ENCODE measurements around the gene EDIL3.
"Not testable (repeated sequence)": the region's sequence is repeated elsewhere in the genome, so short reads cannot be mapped to it uniquely, and the experiment has no call there.

Gene EDIL3

GRCh38 chr5:84255315-84255714 lies 129.4 kb downstream of the EDIL3 start:
- no peak for DNase-seq

DNA sequence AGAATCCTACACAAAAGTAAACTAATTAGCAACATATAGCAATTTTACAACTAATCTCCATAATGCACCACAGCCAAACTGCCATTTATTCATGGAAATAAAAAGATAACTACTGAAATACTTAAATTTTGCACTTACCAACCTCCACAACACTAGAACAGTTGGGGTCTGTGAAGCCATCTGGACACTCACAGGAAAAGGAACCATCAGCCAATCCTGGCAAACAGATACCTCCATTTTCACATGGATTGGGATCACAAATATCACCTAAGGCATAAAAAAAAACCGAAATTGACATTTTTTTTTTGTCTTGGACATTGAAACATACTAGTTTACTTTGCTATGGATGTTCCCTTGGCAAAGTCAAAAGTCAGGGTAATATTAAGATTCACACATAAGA lies 130.7 kb downstream of the EDIL3 start:
- no peak for DNase-seq

DNA sequence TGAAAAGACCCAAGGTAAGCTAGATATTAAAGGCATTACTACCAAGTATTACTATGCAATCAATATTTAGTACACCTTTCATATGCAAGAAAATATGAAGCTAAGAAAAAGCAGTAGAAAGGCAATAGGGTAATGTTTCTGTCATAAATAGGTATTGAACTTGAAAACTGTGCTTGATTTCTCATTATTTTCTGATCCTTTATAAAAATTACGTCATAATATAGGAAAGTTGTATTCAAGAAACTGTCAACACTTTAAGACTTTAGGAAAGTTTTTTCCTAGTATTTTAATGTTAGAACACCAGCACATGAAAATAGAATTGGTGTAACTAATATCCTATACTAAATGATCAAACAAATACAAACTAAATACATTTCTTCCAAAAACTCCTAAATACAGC lies 133.2 kb downstream of the EDIL3 start:
- DNase-seq = no peak

DNA sequence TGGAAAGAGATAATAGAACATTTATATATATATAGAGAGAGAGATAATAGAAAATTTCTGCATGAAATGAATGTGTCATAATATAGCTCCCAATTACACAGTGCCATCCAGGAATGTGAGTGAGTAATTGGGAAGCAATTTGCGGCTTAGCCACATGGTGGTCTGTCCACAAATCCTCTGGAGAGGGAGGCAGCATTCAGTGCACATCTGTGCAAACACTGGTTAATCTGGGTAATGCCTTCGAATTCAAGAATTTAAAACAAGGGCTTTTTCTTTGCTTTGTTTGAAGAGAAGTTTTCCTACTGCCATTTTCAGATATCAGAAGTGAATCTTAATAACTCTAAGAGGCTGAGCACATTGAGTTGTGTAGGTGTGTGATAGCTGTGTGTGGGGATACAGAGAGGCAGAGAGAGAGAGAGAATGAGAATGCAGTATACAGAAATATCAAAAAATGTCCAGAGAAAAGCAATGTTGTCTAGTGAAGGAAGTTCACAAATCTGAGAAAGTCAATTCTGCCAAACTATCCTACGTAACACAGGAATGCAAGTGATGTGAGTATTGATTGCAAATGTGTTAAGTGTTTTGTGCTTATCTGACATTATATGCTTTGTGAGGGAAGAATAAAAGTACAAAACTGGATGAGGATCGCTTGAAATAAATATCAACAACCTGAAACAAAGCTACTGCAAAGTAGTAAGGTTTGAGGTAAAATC lies 134.6 kb downstream of the EDIL3 start:
- DNase-seq = no peak

DNA sequence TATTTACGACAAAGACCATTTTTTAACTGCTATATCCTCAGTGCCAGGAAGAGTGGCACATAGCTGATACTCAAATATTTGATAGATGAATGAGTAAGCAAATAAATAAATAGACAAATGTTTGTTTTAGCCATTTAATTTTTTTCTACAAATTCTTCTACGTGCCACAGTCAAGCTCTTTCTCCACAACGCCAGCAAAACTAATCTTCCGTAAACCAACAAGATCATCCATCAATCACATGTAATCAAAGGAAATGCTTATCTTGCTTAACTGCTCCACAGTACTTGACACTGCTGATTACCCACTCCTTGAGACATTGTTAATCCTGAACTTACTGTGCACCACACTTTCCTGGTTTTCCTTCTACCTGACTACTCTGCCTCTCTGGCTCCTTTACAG lies 136.7 kb downstream of the EDIL3 start:
- DNase-seq = no peak

GRCh38 chr5:84242286-84242685 lies 142.4 kb downstream of the EDIL3 start:
- DNase-seq = no peak

DNA sequence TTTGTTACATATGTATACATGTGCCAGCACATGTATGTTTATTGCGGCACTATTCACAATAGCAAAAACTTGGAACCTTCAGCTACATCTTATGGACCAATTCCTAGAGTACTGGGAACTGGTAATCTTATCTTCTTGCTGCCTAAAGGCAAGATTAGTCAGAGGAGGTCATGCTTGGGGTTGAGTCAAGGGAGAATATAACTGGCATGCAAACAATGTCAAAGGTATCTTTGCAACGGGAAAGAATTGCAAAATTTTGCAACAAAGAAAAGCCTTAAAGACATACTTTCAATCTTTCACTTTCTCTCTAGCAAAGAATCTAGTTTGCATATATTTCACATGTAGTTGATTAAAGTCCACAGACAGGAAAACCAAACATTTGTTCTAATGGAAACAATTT lies 145.2 kb downstream of the EDIL3 start:
- no peak for DNase-seq

GRCh38 chr5:84237126-84237525 lies 147.6 kb downstream of the EDIL3 start:
- no peak for DNase-seq

GRCh38 chr5:84231433-84231832 lies 153.2 kb downstream of the EDIL3 start:
- no peak for DNase-seq

DNA sequence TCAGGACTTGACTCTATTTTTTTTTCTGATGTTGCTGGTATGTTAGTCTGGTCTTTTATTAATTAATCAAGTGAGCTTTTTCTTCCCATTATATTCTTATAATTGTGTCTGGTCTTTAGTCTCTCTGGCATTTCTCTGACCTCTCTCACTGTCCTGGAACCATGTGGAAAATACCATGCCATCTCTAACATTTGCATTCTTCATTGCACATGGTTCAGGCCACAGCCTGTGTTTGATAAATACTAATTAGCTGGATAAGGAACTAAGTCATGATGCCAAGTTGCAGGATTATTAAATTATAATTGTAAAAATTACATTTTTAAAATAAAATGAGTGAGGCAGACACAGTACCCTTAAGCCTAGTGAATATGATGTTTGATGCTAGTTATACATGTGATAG lies 155.6 kb downstream of the EDIL3 start:
- no peak for DNase-seq

- DNase-seq = no peak
These were observed 156.4 kb downstream of the EDIL3 start for GRCh38 chr5:84228266-84228665.

DNA sequence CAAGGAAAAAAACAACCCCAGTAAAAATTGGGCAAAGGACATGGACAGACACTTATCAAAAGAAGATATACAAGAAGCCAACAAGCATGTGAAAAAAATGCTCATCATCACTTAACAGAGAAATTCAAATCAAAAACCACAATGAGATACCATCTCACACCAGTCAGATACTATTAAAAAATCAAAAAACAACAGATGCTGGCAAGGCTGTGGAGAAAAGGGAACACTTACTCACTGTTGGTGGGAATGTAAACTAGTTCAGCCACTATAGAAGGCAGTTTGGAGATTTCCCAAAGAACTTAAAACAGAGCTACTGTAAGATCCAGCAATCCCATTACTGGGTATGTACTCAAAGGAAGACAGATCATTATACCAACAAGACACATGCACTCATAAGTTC lies 157.4 kb downstream of the EDIL3 start:
- DNase-seq = no peak

GRCh38 chr5:84218546-84218945 lies 166.1 kb downstream of the EDIL3 start:
- no peak for DNase-seq

GRCh38 chr5:84215521-84215920 lies 169.2 kb downstream of the EDIL3 start:
- DNase-seq = no peak

DNA sequence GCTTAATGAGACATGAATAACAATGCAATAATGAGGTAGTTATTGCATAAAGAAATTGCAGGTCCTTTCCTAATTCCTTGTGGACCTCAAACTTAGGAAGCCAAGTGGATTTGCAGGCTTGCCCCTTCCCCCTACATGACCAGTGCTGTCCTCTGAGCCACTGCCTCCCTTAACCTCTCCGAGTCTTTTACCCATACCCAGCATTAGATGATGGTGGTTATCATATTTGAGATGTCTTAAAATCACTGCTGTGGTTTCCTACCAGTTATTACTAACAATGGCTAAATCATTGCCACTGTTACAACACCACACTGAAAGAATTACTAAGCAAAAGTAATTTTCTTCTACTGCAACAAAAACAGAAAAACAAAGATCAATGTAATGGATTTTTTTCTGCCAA lies 170.8 kb downstream of the EDIL3 start:
- no peak for DNase-seq

DNA sequence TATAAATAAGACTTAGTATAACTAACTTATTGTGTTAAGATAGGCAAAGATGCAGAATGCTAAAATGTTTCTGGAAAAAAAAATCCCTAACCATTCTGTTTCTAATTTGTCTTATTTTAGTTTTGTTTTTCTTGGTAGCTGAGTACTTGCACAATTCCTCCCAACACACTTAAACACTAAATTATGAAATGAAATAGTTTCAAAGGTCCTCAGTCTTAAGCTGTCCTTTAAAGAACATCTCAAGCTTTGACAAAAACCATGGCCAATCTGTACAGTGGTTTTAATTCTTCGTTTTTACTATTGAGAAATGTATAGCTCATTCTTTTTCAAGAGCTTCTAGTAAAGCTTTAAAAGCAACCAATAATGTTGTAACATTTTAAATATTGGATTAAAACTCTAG lies 171.5 kb downstream of the EDIL3 start:
- DNase-seq = no peak

DNA sequence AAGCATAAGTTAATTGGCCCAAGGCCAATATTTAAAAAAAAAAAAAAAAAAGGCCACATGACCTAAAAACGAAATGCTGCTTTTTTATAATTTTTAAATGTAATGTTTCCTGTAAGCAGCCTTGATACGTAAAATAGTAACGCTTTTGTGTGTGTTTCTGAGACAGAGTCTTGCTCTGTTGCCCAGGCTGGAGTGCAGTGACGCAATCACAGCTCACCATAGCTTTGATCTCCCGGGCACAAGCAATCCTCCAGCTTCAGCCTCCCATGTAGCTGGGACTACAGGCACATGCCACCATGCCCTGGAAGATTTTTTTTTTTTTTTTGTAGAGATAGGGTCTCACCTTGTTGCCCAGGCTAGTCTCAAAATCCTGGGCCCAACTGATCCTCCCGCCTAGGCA lies 179.9 kb downstream of the EDIL3 start:
- DNase-seq = no peak

DNA sequence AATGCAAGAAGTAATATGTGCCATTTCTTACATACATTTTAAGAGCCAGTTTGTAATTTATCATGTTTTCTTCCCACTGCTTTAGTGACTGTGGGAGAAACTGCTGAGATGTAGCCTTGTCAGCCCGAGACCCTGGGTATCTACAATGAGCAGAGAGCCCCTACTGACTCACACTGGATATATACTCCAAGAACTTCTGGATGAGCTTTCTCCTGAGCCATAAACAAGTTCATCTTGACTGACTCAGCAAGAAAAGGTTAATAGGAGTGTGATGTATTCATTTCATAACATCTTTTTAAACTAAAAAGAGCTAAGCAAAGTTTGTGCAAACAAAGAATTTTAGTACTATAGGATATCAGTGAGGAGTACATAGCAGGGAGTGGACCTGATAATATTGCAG lies 182.5 kb downstream of the EDIL3 start:
- no peak for DNase-seq

DNA sequence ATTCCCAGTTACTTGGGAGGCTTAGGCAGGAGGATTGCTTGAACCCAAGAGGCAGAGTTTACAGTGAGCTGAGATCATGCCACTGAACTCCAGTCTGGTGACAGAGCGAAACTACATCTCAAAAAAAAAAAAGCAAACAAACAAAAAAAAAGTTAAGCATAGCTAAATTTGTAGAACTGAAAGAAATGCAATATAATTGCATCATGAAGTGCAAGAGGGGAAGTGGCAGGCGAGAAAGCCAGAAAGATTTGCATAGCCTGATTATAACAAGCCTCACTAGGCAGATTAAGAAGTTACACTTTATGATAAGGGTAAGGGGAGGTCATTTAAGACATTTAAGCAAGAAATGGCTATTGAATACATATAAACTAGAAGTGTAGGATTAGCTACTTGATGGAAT lies 187.1 kb downstream of the EDIL3 start:
- DNase-seq = no peak

DNA sequence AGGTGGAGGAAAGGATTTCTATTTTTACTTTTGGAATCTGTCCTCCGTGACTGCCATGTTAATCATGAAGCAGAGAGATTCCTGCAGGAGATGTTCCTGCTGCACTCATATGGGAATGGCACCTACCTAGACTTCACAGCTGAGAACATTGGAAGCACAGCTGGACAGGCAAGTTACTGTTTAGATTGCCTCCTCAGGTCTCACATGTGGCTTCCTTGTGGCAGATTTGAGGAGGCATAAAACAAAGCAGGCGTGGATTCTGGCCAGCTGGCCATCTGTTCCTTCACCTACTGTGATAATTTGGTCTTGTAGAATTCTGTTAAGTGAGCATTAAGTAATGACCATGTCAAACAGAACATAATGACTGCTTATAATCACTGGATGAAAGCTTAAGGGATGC lies 193.4 kb downstream of the EDIL3 start:
- DNase-seq = no peak

DNA sequence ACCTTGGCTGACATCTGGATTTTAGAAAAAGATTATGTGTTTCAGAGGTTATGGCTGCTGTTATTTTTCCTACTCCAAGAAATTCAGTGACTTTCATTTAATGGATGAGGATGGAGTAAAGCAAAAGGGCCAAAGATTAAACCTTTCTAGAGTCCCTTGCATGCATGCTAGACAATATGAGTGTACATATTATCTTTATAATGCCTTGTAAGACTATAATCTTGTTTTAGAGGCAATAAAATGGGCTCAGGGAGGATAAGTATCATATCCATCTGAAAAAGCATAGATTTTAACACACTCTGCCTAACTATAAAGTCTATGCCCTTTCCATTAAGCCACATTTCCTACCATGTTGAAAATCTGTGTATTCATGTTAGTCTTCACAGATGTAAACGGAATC lies 199.8 kb downstream of the EDIL3 start:
- no peak for DNase-seq

DNA sequence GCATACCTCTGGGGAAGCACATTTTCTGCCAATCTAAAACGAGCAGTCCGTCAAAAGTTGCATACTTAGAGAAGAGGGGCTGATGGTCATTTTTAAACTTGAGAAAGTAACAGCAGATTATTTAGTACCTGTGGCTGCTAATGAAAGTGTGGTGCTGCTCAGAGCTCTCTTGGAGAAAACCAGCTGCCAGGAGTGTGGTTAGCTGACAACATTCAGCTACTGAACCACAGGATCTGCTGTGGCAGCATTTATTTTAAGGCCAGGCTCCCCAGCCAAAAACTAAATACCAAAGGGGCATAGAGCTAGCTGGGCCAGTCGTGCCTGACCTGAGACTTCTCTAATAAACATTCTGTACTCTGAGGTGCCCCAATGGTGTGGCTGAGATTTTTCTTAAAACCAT lies 203.6 kb downstream of the EDIL3 start:
- no peak for DNase-seq

DNA sequence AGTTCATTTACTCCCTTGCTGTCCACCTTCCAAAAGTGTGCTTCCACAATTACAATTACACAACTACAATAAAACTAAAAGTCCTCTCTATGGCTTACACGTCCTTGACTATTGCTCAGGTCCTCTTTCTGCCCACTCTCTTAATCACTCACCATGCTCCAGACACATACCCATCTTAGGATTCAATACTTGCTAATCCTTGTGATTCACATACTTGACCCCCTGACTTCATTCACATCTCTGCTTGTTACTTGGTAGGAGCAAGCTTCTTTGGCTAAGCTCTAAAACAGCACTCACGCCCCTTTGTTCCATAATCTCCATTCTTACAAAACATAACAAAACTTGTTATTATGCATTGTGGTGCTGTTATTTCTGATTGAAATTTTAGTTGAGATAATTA lies 215.8 kb downstream of the EDIL3 start:
- no peak for DNase-seq

- no peak for DNase-seq
These were observed 221.0 kb downstream of the EDIL3 start for GRCh38 chr5:84163671-84164070.

DNA sequence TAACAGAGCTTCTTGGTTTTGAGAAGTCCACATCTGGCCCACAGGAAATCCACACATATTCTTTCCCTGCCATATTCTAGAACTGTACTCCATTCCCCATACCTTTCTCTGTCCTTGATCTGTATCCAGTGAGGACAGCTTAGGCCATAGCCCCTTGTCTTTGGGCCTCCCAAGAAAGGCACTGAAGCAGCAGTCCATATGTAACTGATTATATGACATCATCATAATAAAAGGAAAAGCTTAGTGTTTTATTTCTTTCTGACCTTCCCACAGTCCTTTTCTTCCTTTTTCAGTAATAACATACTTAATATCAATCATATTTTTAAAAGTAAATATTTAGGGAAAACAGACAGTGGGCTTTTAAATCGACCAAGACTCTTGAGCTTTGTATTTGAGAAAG lies 222.0 kb downstream of the EDIL3 start:
- DNase-seq = no peak

DNA sequence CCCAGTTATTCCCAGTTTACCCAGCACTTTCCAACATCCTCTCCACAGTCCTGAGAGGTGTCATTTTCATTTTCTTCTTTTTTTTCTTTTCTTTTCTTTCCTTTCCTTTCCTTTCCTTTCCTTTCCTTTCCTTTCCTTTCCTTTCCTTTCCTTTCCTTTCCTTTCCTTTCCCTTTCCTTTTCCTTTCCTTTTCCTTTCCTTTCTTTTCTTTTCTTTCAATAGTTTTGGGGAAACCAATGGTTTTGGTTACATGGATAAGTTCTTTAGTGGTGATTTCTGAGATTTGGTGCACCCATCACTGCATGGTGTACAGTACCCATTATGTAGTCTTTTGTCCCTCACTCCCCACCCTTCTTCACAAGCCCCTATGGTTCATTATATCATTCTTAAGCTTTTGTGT lies 224.0 kb downstream of the EDIL3 start:
- not testable (repeated sequence) for DNase-seq
